Stomach (tissue), 9 donors: ENCODE data around the gene ZMIZ2. TPM values are rescaled to one million over a fixed set of nuclear protein-coding genes. Genes with fewer than 3 reads are reported as not detected.

Source experiments
- DNase-seq, 2 donors: peaks; one replicate each; pipeline versions ENCODE4 v3.0.0 to v3.0.0-alpha.2; 2013 to 2019
- H3K27ac ChIP-seq, 5 donors: fragments of 200-600 bp in 4 of 5; sonication (generic) in 4 of 5; one replicate each; pipeline ENCODE4 v1.5.1; 2013 to 2019; ENCODE audit warnings: mild to moderate bottlenecking in 1 of 5, moderate library complexity in 1 of 5
- H3K27me3 ChIP-seq, 3 donors: fragments of 200-600 bp; sonication (generic); one replicate each; pipeline ENCODE4 v1.5.1; 2017 to 2019; ENCODE audit warnings: mixed run types in 1 of 3
- H3K36me3 ChIP-seq, 4 donors: fragments of 200-600 bp; sonication (generic); 1 replicate in 3 of 4; 2 replicates in 1 of 4; pipeline ENCODE4 v1.5.1; 2016 to 2019
- H3K4me1 ChIP-seq, 4 donors: fragments of 200-600 bp; sonication (generic); one replicate each; pipeline ENCODE4 v1.5.1; 2016 to 2019
- H3K4me3 ChIP-seq, 4 donors: fragments of 200-600 bp; sonication (generic) in 3 of 4; one replicate each; pipeline ENCODE4 v1.5.1; 2016 to 2019; ENCODE audit warnings: mild to moderate bottlenecking in 1 of 4
- H3K9me3 ChIP-seq, 4 donors: fragments of 200-600 bp; sonication (generic); one replicate each; pipeline ENCODE4 v1.5.1; 2016 to 2019
- CTCF ChIP-seq, 7 experiments: fragments of 450-650 bp in 4 of 7; fragments of 200-600 bp in 3 of 7; sonication (generic) in 3 of 7; IDR thresholded peaks; one replicate each; pipeline ENCODE4 v1.5.1; 2016 to 2019; ENCODE audit warnings: antibody characterized with exemption in 7 of 7, control low read depth in 2 of 7, mild to moderate bottlenecking in 1 of 7
- EP300 ChIP-seq: sonication (generic); formaldehyde crosslinking; IDR thresholded peaks from one replicate; pipeline ENCODE4 v1.6.1; 2017; ENCODE audit warnings: antibody characterized with exemption
- POLR2A ChIP-seq, 4 donors: fragments of 450-650 bp; IDR thresholded peaks; one replicate each; pipeline ENCODE4 v1.6.1; 2016; ENCODE audit warnings: antibody characterized with exemption in 4 of 4, control low read depth in 2 of 4, mild to moderate bottlenecking in 1 of 4, moderate library complexity in 1 of 4
- POLR2AphosphoS5 ChIP-seq, 3 donors: sonication (generic); formaldehyde crosslinking; IDR thresholded peaks; one replicate each; pipeline ENCODE4 v1.6.1; 2016; ENCODE audit warnings: antibody characterized with exemption in 3 of 3
- WGBS, 5 donors: extraction: QIAGEN DNeasy Blood & Tissue Kit in 3 of 5; methylation state at CpG; one replicate each; pipeline versions ENCODE4 v1.1.5 to v1.1.7; 2013 to 2018; 5-methylcytosine and 5-hydroxymethylcytosine counted together
- intact Hi-C: fragments of 100-400 bp; cut with DNase I; formaldehyde crosslinking; loops from one replicate; pipeline ENCODE4 v1.15.1; 2023; ENCODE audit warnings: low total_unique reads
- polyA plus RNA-seq, 3 donors: library from polyadenylated mRNA; stranded (reverse); fragments of 200-250 nt; gene quantifications; one replicate each; pipeline ENCODE4 v1.2.3, GENCODE V29; 2013
- total RNA-seq, 5 donors: library from RNA; depleted of rRNA; stranded (reverse); fragments of >200 nt; gene quantifications; one replicate each; pipeline versions ENCODE4 v1.1.0 to v1.2.3, GENCODE V29; 2014 to 2016
- donor health status: healthy with polysubstance abuse.
- donor health status: Bipolar disorder and iron deficiency.
- donor health status: healthy.

Gene ZMIZ2
- total and polyA plus RNA-seq, 8 donors: 14.5 to 108 (median 29.5) TPM

GRCh38 chr7:44709945-44710596 lies 38.6 kb upstream of the ZMIZ2 start:
- Histone ChIP-seq H3K9me3 (no peaks in the 10 kb centered on the region), H3K4me3 (no peak overlapping the region), H3K27me3 (no peaks in the 10 kb centered on the region), H3K36me3 (peaks cover 34 to 52% (median 46%) of the 10 kb centered on the region in 4 donors), H3K27ac (no peak overlapping the region), H3K4me1 (peaks cover 0 to 6% (median 3%) of the 10 kb centered on the region in 4 donors)
- intact Hi-C loops: no loop called here
- TF ChIP-seq POLR2A (IDR thresholded peaks at IDR 0.05) (no peak), CTCF (IDR thresholded peaks at IDR 0.05) (no peak), EP300 (no peak), POLR2AphosphoS5 (IDR thresholded peaks at IDR 0.05) (no peak)
- WGBS, 5 donors: 85 to 93% (median 89%) methylated on average over 10 of the region's 10 CpGs
- DNase-seq: no peak

- H3K36me3 ChIP-seq: peaks cover 34 to 38% (median 38%) of the 10 kb centered on the region in 4 donors
Observed at GRCh38 chr7:44711528-44711927, 37.1 kb upstream of the ZMIZ2 start.

GRCh38 chr7:44712012-44712411 lies 36.6 kb upstream of the ZMIZ2 start:
- WGBS, 5 donors: 18 to 36% (median 27%) methylated on average over 5 of the region's 5 CpGs
- no peaks in the 10 kb centered on the region for H3K27me3 ChIP-seq
- no peak overlapping the region for H3K4me3 ChIP-seq
- intact Hi-C loops: no loop called here
- H3K4me1 ChIP-seq: peaks cover 0 to 6% (median 3%) of the 10 kb centered on the region in 4 donors
- peaks cover 33% of the 10 kb centered on the region in 4 donors for H3K36me3 ChIP-seq
- H3K9me3 ChIP-seq: no peaks in the 10 kb centered on the region
- TF ChIP-seq POLR2A (IDR thresholded peaks at IDR 0.05) (no peak), CTCF (IDR thresholded peaks at IDR 0.05) (no peak), POLR2AphosphoS5 (IDR thresholded peaks at IDR 0.05) (no peak), EP300 (no peak)
- H3K27ac ChIP-seq: no peak overlapping the region
- DNase-seq: peak in 1 of 2 donors; percentile 42

More at GRCh38 chr7:44711528-44711927, 37.1 kb upstream of the ZMIZ2 start:
- no peak overlapping the region for H3K27ac ChIP-seq
- no peak overlapping the region for H3K4me3 ChIP-seq
- no peaks in the 10 kb centered on the region for H3K27me3 ChIP-seq
- WGBS, 5 donors: 44 to 71% (median 61%) methylated on average over 5 of the region's 5 CpGs
- no peaks in the 10 kb centered on the region for H3K9me3 ChIP-seq
- TF ChIP-seq CTCF (IDR thresholded peaks at IDR 0.05) (no peak), POLR2AphosphoS5 (IDR thresholded peaks at IDR 0.05) (no peak)
- intact Hi-C loops: no loop called here
- no peak for DNase-seq
- H3K4me1 ChIP-seq: peaks cover 0 to 6% (median 3%) of the 10 kb centered on the region in 4 donors

- intact Hi-C loops: no loop called here
- no peaks in the 10 kb centered on the region for H3K9me3 ChIP-seq
- no peak overlapping the region for H3K4me3 ChIP-seq
- 65 to 91% (median 82%) methylated on average over 2 of the region's 2 CpGs for WGBS, 5 donors
- DNase-seq: no peak
- peaks cover 22% of the 10 kb centered on the region in 4 donors for H3K36me3 ChIP-seq
- no peak overlapping the region for H3K27ac ChIP-seq
- peaks cover 0 to 6% (median 3%) of the 10 kb centered on the region in 4 donors for H3K4me1 ChIP-seq
- TF ChIP-seq CTCF (IDR thresholded peaks at IDR 0.05): no peak
- no peak for TF ChIP-seq POLR2AphosphoS5 (IDR thresholded peaks at IDR 0.05)
- TF ChIP-seq POLR2A (IDR thresholded peaks at IDR 0.05): no peak
- TF ChIP-seq EP300: no peak
- no peaks in the 10 kb centered on the region for H3K27me3 ChIP-seq
Observed at GRCh38 chr7:44713141-44713540, 35.5 kb upstream of the ZMIZ2 start.
